WTC11 (cell line): ENCODE data around the gene NAP1L2. TPM values are rescaled to one million over a fixed set of nuclear protein-coding genes. Genes with fewer than 3 reads are reported as not detected.
A peak's percentile ranks its signal among the peaks of the same experiment; 100 is the strongest.

ENCODE experiments used
- ATAC-seq: fragments of 200-7000 bp; cut with Tn5 transposase; 2 replicates; pipeline ENCODE4 v1.10.0; 2021; ENCODE audit warnings: mild to moderate bottlenecking, moderate library complexity
- CTCF ChIA-PET: fragments of 300-600 bp; sonication (Branson Sonifier 250); formaldehyde crosslinking; loops from one replicate; lab custom pipeline; 2021; ENCODE audit warnings: antibody characterized with exemption; lab: Charles Lee
- POLR2A ChIA-PET: fragments of 350-600 bp; sonication (Branson Sonifier 250); formaldehyde crosslinking; loops from one replicate; lab custom pipeline; 2021; ENCODE audit warnings: antibody characterized with exemption; lab: Charles Lee
- DNase-seq: peaks from one replicate; pipeline ENCODE4 v3.0.0; 2021; ENCODE audit warnings: low spot score
- H3K27ac Mint-ChIP-seq: 2 replicates; pipeline ENCODE4 v1.8.0; 2021; ENCODE audit warnings: mixed read lengths
- H3K27me3 Mint-ChIP-seq: 2 replicates; pipeline ENCODE4 v1.8.0; 2021; ENCODE audit warnings: low read depth, mild to moderate bottlenecking, moderate library complexity, mixed read lengths
- H3K36me3 Mint-ChIP-seq: 2 replicates; pipeline ENCODE4 v1.8.0; 2021; ENCODE audit warnings: mixed read lengths
- H3K4me1 Mint-ChIP-seq: 2 replicates; pipeline ENCODE4 v1.8.0; 2022; ENCODE audit warnings: mixed read lengths
- H3K4me3 Mint-ChIP-seq: 2 replicates; pipeline ENCODE4 v1.8.0; 2021; ENCODE audit warnings: mild to moderate bottlenecking, moderate library complexity, mixed read lengths
- H3K9me3 Mint-ChIP-seq: 2 replicates; pipeline ENCODE4 v1.8.0; 2021; ENCODE audit warnings: mixed read lengths
- ARID4B ChIP-seq: sonication (generic); formaldehyde crosslinking; IDR thresholded peaks from 2 replicates; pipeline ENCODE4 v1.8.0; 2023; ENCODE audit warnings: missing genetic modification reagents, mild to moderate bottlenecking, borderline replicate concordance
- ATF1 ChIP-seq: sonication (generic); formaldehyde crosslinking; IDR thresholded peaks from 2 replicates; pipeline ENCODE4 v1.8.1; 2023; ENCODE audit warnings: mild to moderate bottlenecking, moderate library complexity, missing genetic modification reagents
- ATF2 ChIP-seq: sonication (generic); formaldehyde crosslinking; IDR thresholded peaks from 2 replicates; pipeline ENCODE4 v1.8.1; 2022; ENCODE audit warnings: low read depth, missing genetic modification reagents, borderline replicate concordance
- CREB1 ChIP-seq: sonication (generic); formaldehyde crosslinking; IDR thresholded peaks from 2 replicates; pipeline ENCODE4 v1.8.0; 2023; ENCODE audit warnings: mild to moderate bottlenecking, missing genetic modification reagents
- FOXK1 ChIP-seq: sonication (generic); formaldehyde crosslinking; IDR thresholded peaks from 2 replicates; pipeline ENCODE4 v1.8.0; 2022; ENCODE audit warnings: mild to moderate bottlenecking, moderate library complexity, missing genetic modification reagents
- IRF2 ChIP-seq: sonication (generic); formaldehyde crosslinking; IDR thresholded peaks from 2 replicates; pipeline ENCODE4 v1.8.0; 2022; ENCODE audit warnings: low read depth, missing genetic modification reagents, borderline replicate concordance
- JAZF1 ChIP-seq: fragments of 250-450 bp; sonication (Bioruptor Pico); IDR thresholded peaks from 2 replicates; pipeline ENCODE4 v1.9.0; 2021; ENCODE audit warnings: moderate library complexity, mild to moderate bottlenecking, inconsistent platforms
- KAT7 ChIP-seq: sonication (generic); formaldehyde crosslinking; IDR thresholded peaks from 2 replicates; pipeline ENCODE4 v1.8.1; 2023; ENCODE audit warnings: missing genetic modification reagents, mild to moderate bottlenecking, borderline replicate concordance
- NFE2L1 ChIP-seq: sonication (generic); formaldehyde crosslinking; IDR thresholded peaks from 2 replicates; pipeline ENCODE4 v1.8.1; 2023; ENCODE audit warnings: missing genetic modification reagents
- RELA ChIP-seq: sonication (generic); formaldehyde crosslinking; IDR thresholded peaks from 2 replicates; pipeline ENCODE4 v1.8.1; 2022; ENCODE audit warnings: missing genetic modification reagents, mild to moderate bottlenecking, borderline replicate concordance
- SMAD4 ChIP-seq: sonication (generic); formaldehyde crosslinking; IDR thresholded peaks from 2 replicates; pipeline ENCODE4 v1.8.0; 2022; ENCODE audit warnings: mild to moderate bottlenecking, missing genetic modification reagents
- TEAD4 ChIP-seq: sonication (generic); formaldehyde crosslinking; IDR thresholded peaks from 2 replicates; pipeline ENCODE4 v1.8.0; 2022; ENCODE audit warnings: mild to moderate bottlenecking, missing genetic modification reagents
- ZBTB21 ChIP-seq: sonication (generic); formaldehyde crosslinking; IDR thresholded peaks from 2 replicates; pipeline ENCODE4 v1.8.1; 2023; ENCODE audit warnings: mild to moderate bottlenecking, missing genetic modification reagents, borderline replicate concordance
- ZMAT4 ChIP-seq: fragments of 250-450 bp; sonication (Bioruptor Pico); IDR thresholded peaks from 2 replicates; pipeline ENCODE4 v1.9.0; 2021; ENCODE audit warnings: mild to moderate bottlenecking
- ZNF416 ChIP-seq: fragments of 250-450 bp; sonication (Bioruptor Pico); IDR thresholded peaks from 2 replicates; pipeline ENCODE4 v1.9.0; 2021; ENCODE audit warnings: mild to moderate bottlenecking, inconsistent platforms
- total RNA-seq: library from RNA; stranded (reverse); gene quantifications from 3 replicates; pipeline ENCODE4 v1.2.3, GENCODE V29; 2021
- TF ChIP-seq, protein P1 (sequence below): sonication (generic); formaldehyde crosslinking; IDR thresholded peaks from 2 replicates; pipeline ENCODE4 v1.8.0; 2023; ENCODE audit warnings: missing genetic modification reagents
- TF ChIP-seq, protein P2 (sequence below): fragments of 200-600 bp; IDR thresholded peaks from 2 replicates; pipeline ENCODE4 v1.8.0; 2022; ENCODE audit warnings: antibody characterized with exemption
- TF ChIP-seq, protein P3 (sequence below): fragments of 250-450 bp; sonication (Bioruptor Pico); IDR thresholded peaks from 2 replicates; pipeline ENCODE4 v2.1.2; 2022; ENCODE audit warnings: mild to moderate bottlenecking, moderate library complexity

NAP1L2 gene
- total RNA-seq, 1 experiment from 2014 or later, result 13.0 TPM

DNA sequence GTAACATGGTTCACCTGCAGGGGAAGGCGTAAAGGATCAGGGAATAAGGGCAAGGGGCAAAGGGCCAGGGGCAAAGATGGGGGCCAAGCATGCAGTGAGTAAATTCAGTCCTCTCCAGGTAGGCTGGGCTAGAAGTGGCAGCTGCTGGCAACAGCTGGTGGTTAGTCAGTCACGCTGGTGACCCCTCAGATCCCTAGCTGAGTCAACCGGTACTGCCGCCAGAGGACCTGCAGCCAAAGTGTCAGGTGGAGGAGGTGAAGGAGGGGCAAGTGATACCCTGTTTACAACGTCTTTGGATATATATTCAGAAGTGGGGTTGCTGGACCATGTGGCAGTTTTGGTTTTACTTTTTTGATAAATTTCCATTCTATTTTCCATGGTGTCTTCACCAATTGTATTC is 24.6 kb upstream of the NAP1L2 start:
- no peak overlapping the region for H3K4me3 Mint-ChIP-seq
- no peaks in the 10 kb centered on the region for H3K4me1 Mint-ChIP-seq
- ATAC-seq, result peak; percentile 69
- H3K27ac Mint-ChIP-seq, result no peak overlapping the region
- TF ChIP-seq ARID4B (CRISPR knock-in tag), result no peak
- TF ChIP-seq NFE2L1 (CRISPR knock-in tag), result no peak
- TF ChIP-seq ZNF416 (CRISPR knock-in tag), result no peak
- peaks cover 5% of the 10 kb centered on the region for H3K9me3 Mint-ChIP-seq
- DNase-seq, result peak; percentile 12
- H3K27me3 Mint-ChIP-seq, result no peaks in the 10 kb centered on the region
- ChIA-PET POLR2A (no interaction called here), CTCF (no interaction called here)
- H3K36me3 Mint-ChIP-seq, result no peaks in the 10 kb centered on the region

- no peaks in the 10 kb centered on the region for H3K36me3 Mint-ChIP-seq
- ChIA-PET POLR2A (no interaction called here), CTCF (no interaction called here)
- peaks cover 14% of the 10 kb centered on the region for H3K9me3 Mint-ChIP-seq
- H3K4me3 Mint-ChIP-seq, result no peak overlapping the region
- H3K4me1 Mint-ChIP-seq, result peaks cover 12% of the 10 kb centered on the region
- ATAC-seq (no peak), DNase-seq (no peak)
- TF ChIP-seq ZBTB21, result no peak
- TF ChIP-seq RELA (CRISPR knock-in tag), result no peak
- TF ChIP-seq ZNF416 (CRISPR knock-in tag), result no peak
- no peak for TF ChIP-seq FOXK1 (CRISPR knock-in tag)
- no peak for TF ChIP-seq IRF2 (CRISPR knock-in tag)
- TF ChIP-seq, protein P1, sequence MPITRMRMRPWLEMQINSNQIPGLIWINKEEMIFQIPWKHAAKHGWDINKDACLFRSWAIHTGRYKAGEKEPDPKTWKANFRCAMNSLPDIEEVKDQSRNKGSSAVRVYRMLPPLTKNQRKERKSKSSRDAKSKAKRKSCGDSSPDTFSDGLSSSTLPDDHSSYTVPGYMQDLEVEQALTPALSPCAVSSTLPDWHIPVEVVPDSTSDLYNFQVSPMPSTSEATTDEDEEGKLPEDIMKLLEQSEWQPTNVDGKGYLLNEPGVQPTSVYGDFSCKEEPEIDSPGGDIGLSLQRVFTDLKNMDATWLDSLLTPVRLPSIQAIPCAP, result no peak
- TF ChIP-seq ATF2 (CRISPR knock-in tag), result no peak
- TF ChIP-seq TEAD4 (CRISPR knock-in tag), result no peak
- TF ChIP-seq, protein P2, sequence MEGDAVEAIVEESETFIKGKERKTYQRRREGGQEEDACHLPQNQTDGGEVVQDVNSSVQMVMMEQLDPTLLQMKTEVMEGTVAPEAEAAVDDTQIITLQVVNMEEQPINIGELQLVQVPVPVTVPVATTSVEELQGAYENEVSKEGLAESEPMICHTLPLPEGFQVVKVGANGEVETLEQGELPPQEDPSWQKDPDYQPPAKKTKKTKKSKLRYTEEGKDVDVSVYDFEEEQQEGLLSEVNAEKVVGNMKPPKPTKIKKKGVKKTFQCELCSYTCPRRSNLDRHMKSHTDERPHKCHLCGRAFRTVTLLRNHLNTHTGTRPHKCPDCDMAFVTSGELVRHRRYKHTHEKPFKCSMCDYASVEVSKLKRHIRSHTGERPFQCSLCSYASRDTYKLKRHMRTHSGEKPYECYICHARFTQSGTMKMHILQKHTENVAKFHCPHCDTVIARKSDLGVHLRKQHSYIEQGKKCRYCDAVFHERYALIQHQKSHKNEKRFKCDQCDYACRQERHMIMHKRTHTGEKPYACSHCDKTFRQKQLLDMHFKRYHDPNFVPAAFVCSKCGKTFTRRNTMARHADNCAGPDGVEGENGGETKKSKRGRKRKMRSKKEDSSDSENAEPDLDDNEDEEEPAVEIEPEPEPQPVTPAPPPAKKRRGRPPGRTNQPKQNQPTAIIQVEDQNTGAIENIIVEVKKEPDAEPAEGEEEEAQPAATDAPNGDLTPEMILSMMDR, result no peak
- no peak for TF ChIP-seq JAZF1 (CRISPR knock-in tag)
- TF ChIP-seq ZMAT4, result no peak
- no peak for TF ChIP-seq SMAD4
- no peak for TF ChIP-seq KAT7 (CRISPR knock-in tag)
- TF ChIP-seq, protein P3, sequence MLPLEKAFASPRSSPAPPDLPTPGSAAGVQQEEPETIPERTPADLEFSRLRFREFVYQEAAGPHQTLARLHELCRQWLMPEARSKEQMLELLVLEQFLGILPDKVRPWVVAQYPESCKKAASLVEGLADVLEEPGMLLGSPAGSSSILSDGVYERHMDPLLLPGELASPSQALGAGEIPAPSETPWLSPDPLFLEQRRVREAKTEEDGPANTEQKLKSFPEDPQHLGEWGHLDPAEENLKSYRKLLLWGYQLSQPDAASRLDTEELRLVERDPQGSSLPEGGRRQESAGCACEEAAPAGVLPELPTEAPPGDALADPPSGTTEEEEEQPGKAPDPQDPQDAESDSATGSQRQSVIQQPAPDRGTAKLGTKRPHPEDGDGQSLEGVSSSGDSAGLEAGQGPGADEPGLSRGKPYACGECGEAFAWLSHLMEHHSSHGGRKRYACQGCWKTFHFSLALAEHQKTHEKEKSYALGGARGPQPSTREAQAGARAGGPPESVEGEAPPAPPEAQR (CRISPR knock-in tag), result no peak
- TF ChIP-seq ARID4B (CRISPR knock-in tag), result no peak
- no peak for TF ChIP-seq CREB1 (CRISPR knock-in tag)
- no peak for TF ChIP-seq ATF1
- H3K27ac Mint-ChIP-seq, result no peak overlapping the region
- no peaks in the 10 kb centered on the region; the same call in 1 of the 2 replicates for H3K27me3 Mint-ChIP-seq
Observed at GRCh38 chrX:73217621-73218020, 3.0 kb upstream of the NAP1L2 start.
